Left ventricle myocardium inferior (tissue), 1 donor: ENCODE measurements around the gene PHF13. TPM values are rescaled to one million over a fixed set of nuclear protein-coding genes. Genes with fewer than 3 reads are reported as not detected.
"Not testable (repeated sequence)": the region's sequence is repeated elsewhere in the genome, so short reads cannot be mapped to it uniquely, and the experiment has no call there.

Experiments used
- DNase-seq: peaks from one replicate; pipeline ENCODE4 v3.0.0-alpha.2; 2020
- H3K27ac ChIP-seq: fragments of 200-600 bp; replicated peaks from 2 replicates; pipeline ENCODE4 v1.8.0; 2021
- H3K27me3 ChIP-seq: fragments of 200-600 bp; 2 replicates; pipeline ENCODE4 v1.8.0; 2021; ENCODE audit warnings: low read depth
- H3K36me3 ChIP-seq: fragments of 200-600 bp; 2 replicates; pipeline ENCODE4 v1.8.0; 2021
- H3K4me1 ChIP-seq: fragments of 200-600 bp; 2 replicates; pipeline ENCODE4 v1.8.0; 2021
- H3K4me3 ChIP-seq: fragments of 200-600 bp; 2 replicates; pipeline ENCODE4 v1.8.0; 2021; ENCODE audit warnings: mild to moderate bottlenecking, moderate library complexity
- H3K9me3 ChIP-seq: fragments of 200-600 bp; replicated peaks from 2 replicates; pipeline ENCODE4 v1.8.0; 2021
- intact Hi-C: fragments of 100-400 bp; cut with micrococcal nuclease; formaldehyde crosslinking; loops from one replicate; pipeline ENCODE4 v1.11.0; 2022
- total RNA-seq: library from RNA; stranded (reverse); fragmentation: NEBNext Ultra II Directional; extraction: Animal tissue kit (Norgen Biotek cat#: 25700); gene quantifications from one replicate; pipeline ENCODE4 v1.2.1, GENCODE V29; 2021
- TF ChIP-seq, protein P1 (sequence below): fragments of 200-600 bp; IDR thresholded peaks from 2 replicates; pipeline ENCODE4 v1.8.0; 2021; ENCODE audit warnings: antibody characterized with exemption, mild to moderate bottlenecking, borderline replicate concordance
- donor health status: DM: no; HTN: yes; CAD: no; lungs with severe emphysema.

PHF13 gene
- total RNA-seq, 1 donor from 2014 or later: 6.8 TPM

DNA sequence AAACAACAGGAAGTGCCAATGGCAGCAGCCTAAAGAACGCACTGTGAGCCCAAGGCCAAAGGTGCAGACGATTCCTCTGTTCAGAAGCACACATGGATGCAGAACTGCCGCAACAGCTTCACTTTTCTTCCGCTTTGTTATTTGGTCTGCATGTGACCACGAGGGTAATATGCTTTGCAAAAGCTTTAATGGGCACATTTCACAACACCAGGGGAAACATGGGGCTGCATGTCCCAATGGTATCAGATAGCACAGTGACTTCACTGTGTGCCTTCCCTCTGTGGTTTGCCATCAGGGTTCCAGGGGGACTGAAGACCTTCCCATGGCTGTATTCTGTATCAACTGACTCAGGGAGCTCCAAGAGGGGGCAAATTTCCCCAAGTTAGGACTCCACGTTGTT, 39.5 kb downstream of the PHF13 start:
- Histone ChIP-seq H3K4me3 (no peak overlapping the region), H3K9me3 (no peaks in the 10 kb centered on the region), H3K27me3 (no peaks in the 10 kb centered on the region), H3K27ac (no peak overlapping the region), H3K36me3 (peaks cover 55% of the 10 kb centered on the region), H3K4me1 (peaks cover 15% of the 10 kb centered on the region)
- TF ChIP-seq, protein P1, sequence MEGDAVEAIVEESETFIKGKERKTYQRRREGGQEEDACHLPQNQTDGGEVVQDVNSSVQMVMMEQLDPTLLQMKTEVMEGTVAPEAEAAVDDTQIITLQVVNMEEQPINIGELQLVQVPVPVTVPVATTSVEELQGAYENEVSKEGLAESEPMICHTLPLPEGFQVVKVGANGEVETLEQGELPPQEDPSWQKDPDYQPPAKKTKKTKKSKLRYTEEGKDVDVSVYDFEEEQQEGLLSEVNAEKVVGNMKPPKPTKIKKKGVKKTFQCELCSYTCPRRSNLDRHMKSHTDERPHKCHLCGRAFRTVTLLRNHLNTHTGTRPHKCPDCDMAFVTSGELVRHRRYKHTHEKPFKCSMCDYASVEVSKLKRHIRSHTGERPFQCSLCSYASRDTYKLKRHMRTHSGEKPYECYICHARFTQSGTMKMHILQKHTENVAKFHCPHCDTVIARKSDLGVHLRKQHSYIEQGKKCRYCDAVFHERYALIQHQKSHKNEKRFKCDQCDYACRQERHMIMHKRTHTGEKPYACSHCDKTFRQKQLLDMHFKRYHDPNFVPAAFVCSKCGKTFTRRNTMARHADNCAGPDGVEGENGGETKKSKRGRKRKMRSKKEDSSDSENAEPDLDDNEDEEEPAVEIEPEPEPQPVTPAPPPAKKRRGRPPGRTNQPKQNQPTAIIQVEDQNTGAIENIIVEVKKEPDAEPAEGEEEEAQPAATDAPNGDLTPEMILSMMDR: no peak
- DNase-seq: no peak
- intact Hi-C loops: no loop called here

DNA sequence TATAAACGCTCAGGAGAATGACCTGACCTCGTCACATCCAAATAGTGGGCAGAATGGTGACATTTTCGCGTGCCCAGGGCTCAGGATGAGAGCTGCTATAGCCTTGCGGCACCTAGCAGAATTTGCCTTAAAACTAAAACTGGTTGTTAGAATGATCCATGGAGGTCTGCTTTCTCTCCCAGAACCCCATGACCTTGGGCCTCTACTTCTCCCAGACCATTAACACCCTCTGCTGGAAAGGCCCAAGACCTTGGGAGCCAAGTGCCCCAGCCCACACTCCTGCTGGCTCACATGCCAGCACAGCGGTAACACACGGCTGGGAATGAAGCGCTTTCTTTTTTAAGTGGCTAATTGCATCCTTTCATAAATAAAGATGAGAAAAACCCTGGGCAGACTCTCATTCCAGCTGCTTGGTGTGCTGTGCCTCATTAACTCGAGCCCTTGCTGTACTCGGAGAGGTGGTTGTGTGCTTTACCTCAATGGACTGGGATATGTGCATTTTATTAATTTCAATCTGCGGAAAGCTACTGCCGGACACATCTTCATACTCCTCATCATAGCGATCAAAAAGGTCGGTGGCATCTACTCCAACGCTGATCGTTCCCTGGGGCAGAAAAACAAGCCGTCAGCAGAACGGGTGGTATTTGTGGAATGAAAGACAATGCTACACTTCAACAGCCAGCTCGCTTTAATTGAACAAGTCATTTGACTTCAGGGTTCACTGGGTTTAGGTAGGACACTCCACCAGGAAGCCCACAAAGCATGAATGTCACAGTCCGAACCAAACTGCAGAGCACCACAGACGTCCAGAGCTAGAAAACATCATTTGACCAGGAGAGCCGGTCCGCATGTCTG, 40.1 kb downstream of the PHF13 start:
- Histone ChIP-seq H3K36me3 (peaks cover 51% of the 10 kb centered on the region), H3K27me3 (no peaks in the 10 kb centered on the region), H3K27ac (no peak overlapping the region), H3K9me3 (no peaks in the 10 kb centered on the region), H3K4me1 (peaks cover 16% of the 10 kb centered on the region), H3K4me3 (no peak overlapping the region)
- DNase-seq: no peak
- TF ChIP-seq, protein P1: no peak
- intact Hi-C loops: no loop called here

DNA sequence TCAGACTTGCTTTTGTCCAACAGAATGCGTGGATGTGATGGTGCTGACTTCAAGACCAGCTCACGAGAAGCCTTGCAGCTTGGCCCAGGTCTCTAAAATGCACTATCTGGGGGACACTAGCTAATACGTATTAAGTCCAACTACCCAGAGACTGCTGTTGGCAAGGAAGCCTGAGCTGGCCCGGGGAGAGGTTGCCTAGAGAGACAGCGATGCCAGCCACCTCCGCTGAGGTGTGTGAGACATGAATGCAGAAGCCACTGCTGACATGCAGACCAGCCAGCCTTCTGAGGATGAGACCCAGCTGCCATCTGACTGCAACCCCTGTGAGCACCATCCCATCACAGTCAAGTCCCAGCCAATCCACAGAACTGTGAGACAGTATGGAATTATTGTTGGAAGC, 43.6 kb downstream of the PHF13 start:
- H3K27me3 ChIP-seq: no peaks in the 10 kb centered on the region
- H3K4me3 ChIP-seq: no peak overlapping the region
- H3K4me1 ChIP-seq: peaks cover 23% of the 10 kb centered on the region
- no peaks in the 10 kb centered on the region for H3K9me3 ChIP-seq
- intact Hi-C loops: no loop called here
- TF ChIP-seq, protein P1: no peak
- peak; percentile 44 for DNase-seq
- H3K27ac ChIP-seq: no peak overlapping the region
- H3K36me3 ChIP-seq: peaks cover 20% of the 10 kb centered on the region

DNA sequence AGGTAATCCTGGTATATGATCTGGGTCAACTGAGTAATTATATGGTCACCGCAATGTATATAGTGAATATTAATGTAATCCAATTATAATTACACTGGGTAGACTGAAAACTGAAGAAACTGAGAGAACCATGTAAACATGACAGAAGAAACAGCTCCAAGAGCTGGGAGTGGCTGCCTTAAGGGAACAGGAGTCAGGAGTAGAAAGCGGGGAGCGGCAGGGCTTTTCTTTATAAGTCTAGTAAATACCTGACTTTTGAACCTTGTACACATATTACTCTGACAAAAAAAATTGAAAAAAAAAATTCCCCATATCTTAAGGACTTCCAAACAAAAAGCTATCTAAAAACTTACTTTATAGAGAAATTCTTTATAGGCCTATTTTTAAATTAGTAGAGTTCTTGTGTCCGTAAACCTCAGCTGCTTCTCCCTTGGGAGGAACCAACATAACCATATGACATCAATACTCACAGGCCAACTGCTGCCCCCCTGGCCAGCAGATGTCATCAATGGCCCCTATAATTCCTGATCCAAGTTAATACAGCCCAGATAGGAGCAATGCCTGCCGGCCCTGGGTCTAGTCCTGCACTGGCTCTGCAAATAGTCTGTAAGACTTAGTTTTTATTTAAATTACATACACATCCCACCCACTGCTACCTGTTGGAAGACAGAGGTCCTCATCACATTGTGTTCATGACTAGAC, 45.0 kb downstream of the PHF13 start:
- H3K27me3 ChIP-seq: no peaks in the 10 kb centered on the region
- H3K9me3 ChIP-seq: no peaks in the 10 kb centered on the region
- intact Hi-C loops: no loop called here
- TF ChIP-seq, protein P1: no peak
- peaks cover 23% of the 10 kb centered on the region for H3K4me1 ChIP-seq
- H3K36me3 ChIP-seq: peaks cover 6% of the 10 kb centered on the region
- H3K27ac ChIP-seq: no peak overlapping the region
- DNase-seq: no peak
- H3K4me3 ChIP-seq: no peak overlapping the region

DNA sequence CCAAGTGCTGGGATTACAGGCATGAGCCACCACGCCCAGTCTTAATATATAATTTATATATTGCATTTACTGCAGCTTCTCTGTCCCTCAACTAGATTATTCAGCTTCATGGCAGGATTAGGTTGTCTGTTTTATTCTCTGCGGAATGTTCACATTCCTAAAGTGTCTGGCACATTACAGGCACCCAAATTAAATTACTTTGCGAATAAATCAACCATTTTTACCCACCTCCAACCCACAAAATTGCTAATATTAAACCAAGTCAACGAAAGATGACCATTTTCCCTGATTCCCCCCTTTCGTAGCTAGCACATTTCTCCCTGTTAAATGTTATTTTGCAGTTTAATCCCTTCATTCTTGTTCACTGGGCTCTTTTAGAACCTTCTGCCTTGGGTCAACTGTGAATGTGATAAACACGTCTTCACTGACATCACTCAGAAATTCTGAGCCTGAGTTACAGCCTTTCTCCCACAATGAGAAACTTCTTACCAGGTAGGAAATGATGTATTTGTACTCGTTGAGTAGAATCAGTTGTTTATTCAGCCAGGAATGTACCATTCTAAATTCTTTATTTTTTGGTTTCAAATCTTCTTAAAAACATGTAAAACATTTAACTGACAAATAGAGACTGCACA, 47.0 kb downstream of the PHF13 start:
- Histone ChIP-seq H3K27ac (no peak overlapping the region), H3K9me3 (no peaks in the 10 kb centered on the region), H3K4me3 (no peak overlapping the region), H3K4me1 (peaks cover 23% of the 10 kb centered on the region), H3K36me3 (peaks cover 8% of the 10 kb centered on the region), H3K27me3 (no peaks in the 10 kb centered on the region)
- no peak for DNase-seq
- TF ChIP-seq, protein P1: no peak
- intact Hi-C loops: no loop called here

DNA sequence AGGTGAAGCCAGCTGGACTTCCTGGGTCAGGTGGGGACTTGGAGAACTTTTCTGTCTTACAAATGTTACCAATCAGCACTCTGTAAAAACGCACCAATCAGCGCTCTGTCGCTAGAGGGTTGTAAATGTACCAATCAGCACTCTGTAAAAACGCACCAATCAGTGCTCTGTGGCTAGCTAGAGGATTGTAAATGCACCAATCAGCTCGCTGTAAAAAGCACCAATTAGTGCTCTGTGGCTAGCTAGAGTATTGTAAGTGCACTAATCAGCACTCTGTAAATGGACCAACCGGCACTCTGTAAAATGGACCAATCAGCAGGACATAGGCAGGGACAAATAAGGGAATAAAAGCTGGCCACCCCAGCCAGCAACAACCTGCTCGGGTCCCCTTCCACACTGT, 48.9 kb downstream of the PHF13 start:
- H3K27ac ChIP-seq, DNase-seq, H3K27me3 ChIP-seq, intact Hi-C loops, H3K9me3 ChIP-seq, H3K4me3 ChIP-seq: not testable (repeated sequence)
- peaks cover 26% of the 10 kb centered on the region for H3K36me3 ChIP-seq
- H3K4me1 ChIP-seq: peaks cover 29% of the 10 kb centered on the region
